HepG2 (cell line): ENCODE results near the gene GCSAM. TPM values are rescaled to one million over a fixed set of nuclear protein-coding genes. Genes with fewer than 3 reads are reported as not detected.

ENCODE experiments used
- ATAC-seq: fragments of 200-7000 bp; cut with Tn5 transposase; 3 replicates; pipeline ENCODE4 v1.9.1; 2020; ENCODE audit warnings: mild to moderate bottlenecking, moderate library complexity
- BruUV-seq: library from RNA; stranded (reverse); fragments of 400-500 nt; replicated peaks from 2 replicates; lab custom pipeline; 2021; lab: Mats Ljungman, UMichigan
- CTCF ChIA-PET: fragments of 300-600 bp; formaldehyde crosslinking; extraction: SDS; loops from one replicate; lab custom pipeline; 2021; ENCODE audit warnings: low total read pairs, inconsistent platforms, low intra/inter-chr PET ratio; lab: Yijun Ruan, JAX
- POLR2A ChIA-PET: fragments of 350-600 bp; sonication (Branson Sonifier 250); formaldehyde crosslinking; loops from one replicate; lab custom pipeline; 2020; ENCODE audit warnings: antibody characterized with exemption, inconsistent platforms; lab: Yijun Ruan, JAX
- DNase-seq: peaks from one replicate; pipeline ENCODE4 v3.0.0-alpha.2; 2015; ENCODE audit warnings: low spot score
- FAIRE-seq: peaks from 3 replicates; lab custom pipeline; 2011; peaks lifted over from hg19 to GRCh38; lab: Jason Lieb, UNC
- H2AFZ ChIP-seq: one replicate; pipeline ENCODE4 v1.6.1; 2011; ENCODE audit warnings: low read length, inconsistent platforms
- H3K27ac ChIP-seq: fragments of 300-600 bp; 3 replicates; pipeline ENCODE4 v1.8.0; 2011; ENCODE audit warnings: mixed run types, mild to moderate bottlenecking, mixed read lengths, low read length, inconsistent platforms; ENCODE audit not compliant: insufficient read depth; ENCODE audit errors: extremely low read length
- H3K27me3 ChIP-seq, 2 experiments: fragments of 200-600 bp in 1 of 2; 2 replicates in 1 of 2; 3 replicates in 1 of 2; pipeline versions ENCODE4 v1.6.0 to v1.8.0; 2011; ENCODE audit warnings: low read length in 2 of 2, mild to moderate bottlenecking in 2 of 2, moderate library complexity in 2 of 2, inconsistent platforms in 1 of 2; ENCODE audit not compliant: insufficient read depth in 2 of 2, control insufficient read depth in 1 of 2
- H3K36me3 ChIP-seq, 2 experiments: fragments of 200-600 bp in 1 of 2; replicated peaks in 1 of 2; 2 replicates in 1 of 2; 3 replicates in 1 of 2; pipeline versions ENCODE4 v1.5.1 to v1.8.0; 2011; ENCODE audit warnings: low read length in 2 of 2, inconsistent platforms in 1 of 2; ENCODE audit not compliant: insufficient read depth in 2 of 2, control insufficient read depth in 1 of 2
- H3K4me1 ChIP-seq: 2 replicates; pipeline ENCODE4 v1.5.1; 2012; ENCODE audit warnings: low read length, inconsistent platforms; ENCODE audit not compliant: insufficient read depth
- H3K4me2 ChIP-seq: 2 replicates; pipeline ENCODE4 v1.6.0; 2011; ENCODE audit warnings: low read depth, low read length, inconsistent platforms
- H3K4me3 ChIP-seq, 3 experiments: fragments of 200-600 bp in 1 of 3; sonication (generic), shearing (Covaris generic) in 1 of 3; replicated peaks in 1 of 3; 2 replicates each; pipeline ENCODE4 v1.5.1; 2011 to 2016; ENCODE audit warnings: low read length in 3 of 3, inconsistent platforms in 2 of 3, low read depth in 2 of 3, mild to moderate bottlenecking in 2 of 3, control low read depth in 1 of 3, mixed read lengths in 1 of 3; ENCODE audit not compliant: insufficient read depth in 1 of 3
- H3K79me2 ChIP-seq: one replicate; pipeline ENCODE4 v1.6.1; 2011; ENCODE audit warnings: low read length, inconsistent platforms; ENCODE audit not compliant: insufficient read depth
- H3K9ac ChIP-seq: 2 replicates; pipeline ENCODE4 v1.6.0; 2011; ENCODE audit warnings: mild to moderate bottlenecking, low read depth, low read length, inconsistent platforms; ENCODE audit not compliant: insufficient read depth
- H3K9me3 ChIP-seq: 2 replicates; pipeline ENCODE4 v1.5.1; 2012; ENCODE audit warnings: mild to moderate bottlenecking, low read length
- H4K20me1 ChIP-seq: 2 replicates; pipeline ENCODE4 v1.6.0; 2011; ENCODE audit warnings: inconsistent platforms, mild to moderate bottlenecking, low read length, moderate library complexity; ENCODE audit not compliant: insufficient read depth
- BRF2 ChIP-seq: sonication (generic); formaldehyde crosslinking; IDR thresholded peaks from 2 replicates; pipeline ENCODE4 v1.8.1; 2022; ENCODE audit warnings: mild to moderate bottlenecking, missing genetic modification reagents
- GATAD2A ChIP-seq: IDR thresholded peaks from 2 replicates; pipeline ENCODE4 v1.6.1; 2016
- KMT2A ChIP-seq: sonication (generic); formaldehyde crosslinking; IDR thresholded peaks from 2 replicates; pipeline ENCODE4 v1.4.0; 2020; ENCODE audit warnings: missing genetic modification reagents
- ZNF337 ChIP-seq: sonication (generic); formaldehyde crosslinking; IDR thresholded peaks from 2 replicates; pipeline ENCODE4 v1.5.1; 2020; ENCODE audit warnings: missing genetic modification reagents, low read depth, mild to moderate bottlenecking, borderline replicate concordance
- WGBS: methylation state at CpG from one replicate; pipeline ENCODE4 v1.1.6; 2017; ENCODE audit warnings: low lambda C conversion rate; 5-methylcytosine and 5-hydroxymethylcytosine counted together
- in situ Hi-C: cut with HindIII; loops from 2 replicates; pipeline ENCODE4 v1.10.0; 2017; ENCODE audit warnings: low pct_unique_long_range_greater_than_20kb; ENCODE audit not compliant: extremely low pct_ligation_motif_present
- intact Hi-C: fragments of 100-400 bp; cut with micrococcal nuclease; formaldehyde crosslinking; loops from one replicate; pipeline ENCODE4 v1.10.0; 2022; ENCODE audit not compliant: unreplicated experiment
- polyA plus RNA-seq, 8 experiments: library from polyadenylated mRNA; depleted of rRNA in 3 of 8; stranded (reverse) in 7 of 8; unstranded in 1 of 8; fragments of >200 nt; fragmentation: Illumina TruSeq in 4 of 8; extraction: Trizol in 4 of 8; gene quantifications; 2 replicates each; pipeline versions ENCODE4 v1.2.1 to v1.2.3, GENCODE V29; 2011 to 2016; ENCODE audit warnings: low read depth in 4 of 8, missing spikeins in 1 of 8, mixed read lengths in 1 of 8; ENCODE audit not compliant: insufficient read depth in 1 of 8
- total RNA-seq, 5 experiments: library from RNA; depleted of rRNA; stranded (reverse); fragments of >200 nt; fragmentation: Illumina TruSeq; extraction: Trizol; gene quantifications; 2 replicates each; pipeline ENCODE4 v1.2.3, GENCODE V29; 2016; ENCODE audit warnings: low read depth in 1 of 5

Gene GCSAM
- total and polyA plus RNA-seq, 2 of the 13 experiments (the other 11 are each of a cell fraction or from before 2014, with no cell fraction given), result not detected

- H3K4me2 ChIP-seq, result no peak overlapping the region
- no peaks in the 10 kb centered on the region for H4K20me1 ChIP-seq
- H3K36me3 ChIP-seq, result no peaks in the 10 kb centered on the region
- FAIRE-seq, result no peak
- no peak overlapping the region for H3K27ac ChIP-seq
- 45% methylated on average over 10 of the region's 10 CpGs for WGBS
- no peaks in the 10 kb centered on the region for H3K79me2 ChIP-seq
- no peak overlapping the region for H2AFZ ChIP-seq
- no peak overlapping the region for H3K4me3 ChIP-seq
- ATAC-seq, result no peak
- intact Hi-C loops (no loop called here), in situ Hi-C loops (no loop called here)
- TF ChIP-seq ZNF337 (no peak), GATAD2A (no peak)
- ChIA-PET POLR2A (no interaction called here), CTCF (no interaction called here)
- BruUV-seq, result no TSS peak
- H3K9me3 ChIP-seq, result no peaks in the 10 kb centered on the region
- H3K27me3 ChIP-seq, result peaks cover 0 to 4% of the 10 kb centered on the region in 2 experiments; a peak in 1 of 5 replicates
- H3K9ac ChIP-seq, result no peak overlapping the region
- peaks cover 18% of the 10 kb centered on the region for H3K4me1 ChIP-seq
- DNase-seq, result no peak
Measured at GRCh38 chr3:112078125-112079083, 54.6 kb downstream of the GCSAM start.

- H3K4me2 ChIP-seq, result peak overlapping the region; percentile 71
- DNase-seq (peak; percentile 82), FAIRE-seq (peak; percentile 49), ATAC-seq (peak; percentile 99)
- H3K9me3 ChIP-seq, result no peaks in the 10 kb centered on the region
- H2AFZ ChIP-seq, result no peak overlapping the region
- BruUV-seq, result no TSS peak
- peak overlapping the region in 1 of 3 experiments; percentile 46; a peak in 1 of 6 replicates for H3K4me3 ChIP-seq
- intact Hi-C loops (no loop called here), in situ Hi-C loops (no loop called here)
- H3K9ac ChIP-seq, result no peak overlapping the region
- H3K27me3 ChIP-seq, result peaks cover 0 to 4% of the 10 kb centered on the region in 2 experiments; a peak in 1 of 5 replicates
- ChIA-PET POLR2A (no interaction called here), CTCF (no interaction called here)
- no peaks in the 10 kb centered on the region for H3K36me3 ChIP-seq
- no peak overlapping the region for H3K27ac ChIP-seq
- H3K4me1 ChIP-seq, result peaks cover 18% of the 10 kb centered on the region
- H4K20me1 ChIP-seq, result no peaks in the 10 kb centered on the region
- no peaks in the 10 kb centered on the region for H3K79me2 ChIP-seq
- WGBS, result 0% methylated on average over 6 of the region's 6 CpGs
- no peak for TF ChIP-seq BRF2 (CRISPR knock-in tag)
- TF ChIP-seq KMT2A, result no peak
Measured at GRCh38 chr3:112074616-112075497, 58.2 kb downstream of the GCSAM start.
